Duodenal mucosa (tissue), 2 donors: Measurements from ENCODE around the gene KPNA3.
A peak's percentile ranks its signal among the peaks of the same experiment; 100 is the strongest.

Experiments used
- H3K27ac ChIP-seq: one replicate; pipeline ENCODE4 v1.7.0; 2013; ENCODE audit warnings: low read depth, low read length
- H3K27me3 ChIP-seq, 2 donors: one replicate each; pipeline ENCODE4 v1.7.0; 2013; ENCODE audit warnings: low read length in 2 of 2, control low read depth in 1 of 2; ENCODE audit not compliant: insufficient read depth in 2 of 2, control insufficient read depth in 1 of 2
- H3K36me3 ChIP-seq, 2 donors: one replicate each; pipeline ENCODE4 v1.7.0; 2013; ENCODE audit warnings: low read length in 2 of 2, control low read depth in 1 of 2; ENCODE audit not compliant: insufficient read depth in 2 of 2, control insufficient read depth in 1 of 2
- H3K4me1 ChIP-seq, 2 donors: one replicate each; pipeline ENCODE4 v1.7.0; 2013; ENCODE audit warnings: low read length in 2 of 2, control low read depth in 1 of 2; ENCODE audit not compliant: insufficient read depth in 2 of 2, control insufficient read depth in 1 of 2
- H3K4me3 ChIP-seq, 2 donors: one replicate each; pipeline ENCODE4 v1.7.0; 2013; ENCODE audit warnings: low read length in 2 of 2, low read depth in 1 of 2
- H3K9ac ChIP-seq, 2 donors: one replicate each; pipeline ENCODE4 v1.7.0; 2013; ENCODE audit warnings: low read length in 2 of 2, low read depth in 1 of 2
- H3K9me3 ChIP-seq, 2 donors: one replicate each; pipeline ENCODE4 v1.7.0; 2013; ENCODE audit warnings: low read length in 2 of 2, control low read depth in 1 of 2; ENCODE audit not compliant: control insufficient read depth in 1 of 2

Gene KPNA3

DNA sequence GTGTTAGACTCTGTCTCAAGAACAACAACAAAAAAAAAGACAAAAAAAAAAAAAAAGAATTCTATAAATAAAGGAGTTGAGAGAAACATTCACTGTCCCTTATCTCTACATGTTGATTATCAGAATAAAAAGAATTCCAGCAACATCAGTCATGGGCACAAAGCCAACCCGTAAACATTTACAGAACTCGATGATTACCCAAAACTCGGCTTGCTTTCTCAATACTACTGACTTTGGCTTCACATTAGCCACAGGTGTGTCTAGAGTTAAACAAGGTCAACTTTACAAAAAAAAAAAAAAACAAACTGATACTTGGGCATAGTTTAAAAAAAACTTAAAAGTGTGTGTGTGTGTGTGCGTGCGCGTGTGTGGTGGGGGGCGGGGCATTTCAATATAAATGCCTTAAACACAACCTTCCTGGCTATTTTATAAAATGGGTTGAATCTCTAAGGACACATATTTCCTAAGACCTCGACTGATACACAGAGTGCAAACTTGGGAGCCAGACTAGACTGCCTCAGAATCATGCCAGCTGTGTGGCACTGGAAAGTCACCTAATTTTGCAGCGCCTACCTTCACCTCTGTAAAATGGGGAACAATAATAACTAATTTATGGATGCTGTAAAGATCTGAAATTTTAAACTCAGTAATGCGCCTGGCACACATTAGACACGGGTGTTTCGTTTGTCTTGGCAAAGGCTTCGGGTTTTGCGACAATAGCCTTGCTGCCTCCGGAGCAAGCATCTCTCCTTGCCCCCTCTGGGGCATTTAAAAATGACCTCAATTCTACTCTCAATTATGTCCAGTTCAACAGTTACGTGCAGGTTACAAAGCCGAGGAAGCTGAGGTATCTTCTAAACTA, 102.1 kb downstream of the KPNA3 start:
- H3K9me3 ChIP-seq, result no peaks in the 10 kb centered on the region
- H3K4me1 ChIP-seq, result peaks cover 0 to 8% of the 10 kb centered on the region in 2 donors
- H3K36me3 ChIP-seq, result peaks cover 0 to 9% of the 10 kb centered on the region in 2 donors
- H3K4me3 ChIP-seq, result peak overlapping the region; percentile 70 to 83
- H3K9ac ChIP-seq, result peak overlapping the region; percentile 10 to 50
- H3K27me3 ChIP-seq, result no peaks in the 10 kb centered on the region
- no peak overlapping the region for H3K27ac ChIP-seq

DNA sequence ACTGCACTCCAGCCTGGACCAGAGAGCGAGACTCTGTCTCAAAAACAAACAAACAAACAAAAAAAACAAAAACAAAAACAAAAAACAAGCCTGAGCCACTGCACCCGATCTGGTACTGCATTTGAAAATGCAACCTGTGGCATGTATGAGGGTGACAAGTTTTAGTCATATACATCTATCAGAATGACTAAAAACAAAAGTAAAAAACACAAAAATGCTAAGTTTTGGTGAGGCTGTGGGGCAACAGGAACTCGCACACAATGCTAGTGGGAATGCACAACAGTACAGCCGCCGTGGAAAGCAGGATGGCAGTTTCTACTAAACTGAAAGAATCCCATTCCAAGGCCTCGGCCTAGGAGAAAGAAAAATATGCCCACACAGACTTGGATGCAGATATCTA, 109.0 kb downstream of the KPNA3 start:
- H3K4me3 ChIP-seq, result no peak overlapping the region
- H3K4me1 ChIP-seq, result no peaks in the 10 kb centered on the region
- no peaks in the 10 kb centered on the region for H3K27me3 ChIP-seq
- H3K9me3 ChIP-seq, result no peaks in the 10 kb centered on the region
- no peak overlapping the region for H3K9ac ChIP-seq
- no peak overlapping the region for H3K27ac ChIP-seq
- H3K36me3 ChIP-seq, result peaks cover 0 to 9% of the 10 kb centered on the region in 2 donors

DNA sequence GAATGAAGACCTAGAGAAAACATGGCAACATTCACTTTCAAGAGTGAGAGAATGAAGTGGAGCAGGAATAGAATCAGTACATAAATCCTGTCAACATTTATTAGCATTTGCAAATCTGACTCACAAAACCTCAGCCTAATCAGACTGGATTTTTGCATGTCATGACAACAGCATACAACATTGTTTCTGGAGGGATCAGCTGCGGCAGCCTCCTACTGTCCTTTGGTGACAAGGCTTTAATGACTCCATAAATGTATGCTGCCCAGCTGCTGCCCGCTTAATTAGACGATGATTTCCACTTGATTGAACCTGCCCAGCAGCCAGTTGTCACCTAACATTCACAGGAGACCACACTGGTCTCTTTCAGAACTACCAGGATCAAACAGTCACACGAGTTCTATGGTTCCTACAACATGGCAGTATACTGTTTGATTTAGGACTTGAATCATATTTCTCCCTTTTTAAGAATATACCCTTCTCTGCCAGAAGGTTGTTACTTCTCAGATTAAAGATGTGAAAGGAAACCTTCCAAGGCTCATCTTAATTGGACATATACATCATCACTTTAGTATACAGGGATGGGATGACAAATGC, 110.5 kb downstream of the KPNA3 start:
- no peaks in the 10 kb centered on the region for H3K27me3 ChIP-seq
- H3K9me3 ChIP-seq, result no peaks in the 10 kb centered on the region
- no peaks in the 10 kb centered on the region for H3K36me3 ChIP-seq
- no peaks in the 10 kb centered on the region for H3K4me1 ChIP-seq
- H3K9ac ChIP-seq, result no peak overlapping the region
- no peak overlapping the region for H3K4me3 ChIP-seq
- no peak overlapping the region for H3K27ac ChIP-seq

DNA sequence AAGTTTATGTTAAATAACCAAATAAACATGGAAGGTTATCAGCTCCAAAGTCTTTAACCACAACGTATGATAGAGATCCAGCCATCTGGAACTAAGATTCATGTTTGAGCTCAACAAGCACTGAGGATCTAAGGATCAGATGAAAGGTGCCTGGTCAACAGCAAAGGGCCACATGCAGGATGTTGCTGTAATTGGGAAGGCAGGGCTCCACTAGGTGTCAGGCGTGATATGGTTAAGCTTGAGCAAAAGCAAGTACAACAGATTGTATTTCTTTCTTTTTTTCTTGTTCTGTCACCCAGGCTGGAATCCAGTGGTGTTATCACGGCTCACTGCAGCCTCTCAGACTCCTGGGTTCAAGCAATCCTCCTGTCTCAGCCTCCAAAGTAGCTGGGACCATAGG, 113.2 kb downstream of the KPNA3 start:
- H3K27ac ChIP-seq, result no peak overlapping the region
- no peaks in the 10 kb centered on the region for H3K36me3 ChIP-seq
- H3K4me3 ChIP-seq, result no peak overlapping the region
- H3K4me1 ChIP-seq, result no peaks in the 10 kb centered on the region
- H3K9me3 ChIP-seq, result no peaks in the 10 kb centered on the region
- no peak overlapping the region for H3K9ac ChIP-seq
- no peaks in the 10 kb centered on the region for H3K27me3 ChIP-seq

DNA sequence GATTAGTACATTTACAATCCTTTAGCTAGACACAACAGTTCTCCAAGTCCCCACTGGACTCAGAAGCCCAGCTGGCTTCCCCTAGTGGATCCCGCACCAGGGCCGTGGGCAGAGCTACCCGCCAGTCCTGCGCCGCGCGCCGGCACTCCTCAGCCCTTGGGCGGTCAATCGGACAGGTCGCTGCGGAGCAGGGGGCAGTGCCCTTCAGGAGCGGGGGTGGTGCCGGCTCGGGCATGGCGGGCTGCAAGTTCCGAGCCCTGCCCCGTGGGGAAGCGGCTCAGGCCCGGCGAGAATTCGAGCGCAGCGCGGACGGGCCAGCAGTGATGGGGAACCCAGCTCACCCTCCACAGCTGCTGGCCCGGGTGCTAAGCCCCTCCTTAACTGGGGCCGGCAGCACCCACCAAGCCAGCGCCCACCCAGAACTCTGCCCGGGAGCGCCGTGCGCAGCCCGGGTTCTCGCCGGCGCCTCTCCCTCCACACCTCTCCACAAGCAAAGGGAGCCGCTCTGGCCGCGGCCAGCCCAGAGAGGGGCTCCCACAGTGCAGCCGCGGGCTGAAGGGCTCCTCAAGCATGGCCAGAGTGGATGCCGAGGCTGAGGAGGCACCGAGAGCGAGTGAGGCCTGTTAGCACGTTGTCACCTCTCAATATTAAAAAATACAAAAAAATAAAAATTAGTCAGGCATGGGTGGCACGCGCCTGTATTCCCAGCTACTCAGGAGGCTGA, 114.1 kb downstream of the KPNA3 start:
- H3K9ac ChIP-seq, result no peak overlapping the region
- H3K27ac ChIP-seq, result no peak overlapping the region
- H3K27me3 ChIP-seq, result no peaks in the 10 kb centered on the region
- no peaks in the 10 kb centered on the region for H3K4me1 ChIP-seq
- H3K4me3 ChIP-seq, result no peak overlapping the region
- H3K9me3 ChIP-seq, result no peaks in the 10 kb centered on the region
- no peaks in the 10 kb centered on the region for H3K36me3 ChIP-seq

DNA sequence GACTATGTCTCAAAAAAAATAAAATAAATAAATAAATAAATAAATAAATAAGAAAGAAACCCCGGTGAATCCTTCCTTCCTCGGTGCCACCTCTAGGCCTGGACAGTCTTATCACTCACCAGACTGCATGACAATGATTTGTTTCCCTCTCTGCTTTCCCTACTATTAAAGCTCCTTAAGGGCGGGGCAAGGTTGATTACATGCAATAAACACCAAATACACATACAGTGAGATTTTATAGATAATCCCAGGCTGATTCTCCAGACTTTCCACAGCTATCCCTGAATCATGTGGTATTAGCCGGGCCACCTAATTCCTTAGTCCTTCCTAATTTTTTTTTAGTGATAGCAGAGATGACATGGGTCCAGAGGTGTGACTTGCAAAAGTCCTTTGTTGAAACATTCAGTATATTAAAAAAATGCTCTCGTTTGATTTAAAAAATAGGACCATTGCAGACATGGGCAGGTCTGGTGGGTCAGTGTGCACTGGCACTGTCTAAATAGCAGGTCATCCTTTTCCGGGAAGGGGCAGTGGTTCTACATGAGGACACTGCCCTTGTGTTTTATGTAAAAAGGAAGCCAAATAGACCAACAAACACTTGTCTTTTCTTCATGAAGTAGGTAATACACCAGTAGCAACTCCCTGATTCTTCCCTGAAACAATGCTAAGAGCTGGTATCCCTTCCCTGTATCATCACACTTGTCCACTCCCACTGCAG, 115.7 kb downstream of the KPNA3 start:
- no peak overlapping the region for H3K4me3 ChIP-seq
- no peaks in the 10 kb centered on the region for H3K36me3 ChIP-seq
- no peaks in the 10 kb centered on the region for H3K4me1 ChIP-seq
- H3K27ac ChIP-seq, result no peak overlapping the region
- H3K27me3 ChIP-seq, result no peaks in the 10 kb centered on the region
- no peak overlapping the region for H3K9ac ChIP-seq
- no peaks in the 10 kb centered on the region for H3K9me3 ChIP-seq

DNA sequence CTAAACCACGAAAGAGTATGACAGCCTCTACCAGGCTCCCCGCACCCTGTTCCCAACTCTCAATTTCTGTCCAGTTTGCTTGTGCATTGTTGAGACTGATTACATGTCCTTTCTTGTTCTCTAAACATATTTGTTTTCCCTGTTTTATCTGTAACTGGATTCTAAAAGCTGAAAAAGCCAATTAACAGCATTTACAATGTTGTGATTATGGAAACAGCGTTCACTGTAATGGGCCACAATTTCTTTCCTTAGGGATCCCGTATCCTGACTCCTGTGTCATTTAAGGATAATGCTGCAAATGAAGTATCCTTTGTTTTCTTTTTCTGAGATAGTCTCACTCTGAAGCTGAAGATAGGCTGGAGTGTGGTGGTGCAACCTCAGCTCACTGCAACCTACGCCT, 121.7 kb downstream of the KPNA3 start:
- H3K36me3 ChIP-seq, result peaks cover 0 to 9% of the 10 kb centered on the region in 2 donors
- no peaks in the 10 kb centered on the region for H3K27me3 ChIP-seq
- H3K4me3 ChIP-seq, result no peak overlapping the region
- no peaks in the 10 kb centered on the region for H3K4me1 ChIP-seq
- no peaks in the 10 kb centered on the region for H3K9me3 ChIP-seq
- H3K9ac ChIP-seq, result no peak overlapping the region
- no peak overlapping the region for H3K27ac ChIP-seq

DNA sequence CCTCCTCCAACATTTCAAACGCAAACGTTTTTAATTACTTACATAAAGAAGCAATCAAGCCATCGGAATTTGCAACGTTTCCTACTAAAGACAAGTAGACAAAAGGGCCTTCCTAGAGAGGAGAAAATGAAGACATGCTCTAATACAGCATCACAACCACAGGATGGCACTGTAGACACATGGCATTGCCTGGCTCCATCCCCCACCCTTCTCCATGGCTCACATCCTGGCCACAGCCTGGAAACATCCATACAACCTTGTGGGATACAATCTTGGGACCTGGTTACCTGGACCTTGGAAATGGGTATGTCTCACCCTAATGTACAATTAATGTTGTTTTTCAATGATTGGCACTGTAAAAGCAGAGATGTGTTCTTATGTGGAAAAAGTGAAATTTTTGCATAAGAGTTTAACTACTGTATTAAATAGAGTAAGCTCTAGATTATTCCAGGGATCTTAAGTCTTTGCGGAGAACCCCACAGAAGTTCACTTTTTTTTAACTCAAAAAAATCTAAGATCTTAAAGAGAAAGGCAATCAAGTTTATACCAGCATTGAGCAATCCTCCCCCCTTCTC, 122.7 kb downstream of the KPNA3 start:
- Histone ChIP-seq H3K9me3 (no peaks in the 10 kb centered on the region), H3K27me3 (no peaks in the 10 kb centered on the region), H3K4me1 (no peaks in the 10 kb centered on the region), H3K36me3 (peaks cover 0 to 9% of the 10 kb centered on the region in 2 donors), H3K9ac (no peak overlapping the region), H3K27ac (no peak overlapping the region), H3K4me3 (no peak overlapping the region)

DNA sequence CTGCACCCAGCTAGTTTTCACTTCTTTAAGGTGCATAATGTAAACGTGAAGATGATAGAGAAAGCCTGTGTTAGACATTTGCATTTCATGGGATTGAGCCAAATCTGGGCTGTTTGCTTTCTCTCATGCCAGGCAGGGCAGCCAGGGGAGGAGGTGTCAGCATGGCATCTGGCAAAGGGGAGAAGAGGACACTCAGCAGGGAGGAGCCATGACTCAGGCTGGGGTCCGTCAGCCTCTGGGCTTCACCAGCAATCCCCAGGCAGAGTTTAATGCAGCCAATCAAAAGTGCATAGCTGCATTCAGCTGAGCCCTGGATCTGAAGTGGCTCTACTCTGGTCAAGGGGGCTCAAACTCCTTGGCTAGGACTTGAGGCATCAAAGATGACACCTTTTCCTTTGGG, 124.7 kb downstream of the KPNA3 start:
- H3K9ac ChIP-seq, result no peak overlapping the region
- no peaks in the 10 kb centered on the region for H3K4me1 ChIP-seq
- no peak overlapping the region for H3K4me3 ChIP-seq
- peaks cover 0 to 9% of the 10 kb centered on the region in 2 donors for H3K36me3 ChIP-seq
- H3K27me3 ChIP-seq, result no peaks in the 10 kb centered on the region
- no peaks in the 10 kb centered on the region for H3K9me3 ChIP-seq
- no peak overlapping the region for H3K27ac ChIP-seq
